SK-N-SH treated with all-trans-retinoic acid at 6 μM for 48 hours (cell line): ENCODE data around the gene DIP2A.

Source experiments
- ATAC-seq: fragments of 200-7000 bp; cut with Tn5 transposase; 3 replicates; pipeline ENCODE4 v1.9.1; 2020; ENCODE audit warnings: mild to moderate bottlenecking, moderate library complexity
- ARNTL ChIP-seq: fragments of 450-650 bp; formaldehyde crosslinking; IDR thresholded peaks from 2 replicates; pipeline ENCODE4 v1.5.0; 2020; ENCODE audit warnings: low read depth, mild to moderate bottlenecking, moderate library complexity, borderline replicate concordance
- BACH2 ChIP-seq: fragments of 250-450 bp; sonication (Bioruptor Pico); IDR thresholded peaks from 2 replicates; pipeline ENCODE4 v1.9.0; 2021; ENCODE audit warnings: mild to moderate bottlenecking, borderline replicate concordance
- CREB5 ChIP-seq: fragments of 250-450 bp; sonication (Bioruptor Pico); IDR thresholded peaks from 2 replicates; pipeline ENCODE4 v1.5.1; 2020; ENCODE audit warnings: low read depth, mild to moderate bottlenecking, moderate library complexity
- CSDC2 ChIP-seq: fragments of 250-450 bp; sonication (Bioruptor Pico); IDR thresholded peaks from 2 replicates; pipeline ENCODE4 v1.5.0; 2020; ENCODE audit warnings: mild to moderate bottlenecking, moderate library complexity
- CSRNP3 ChIP-seq: fragments of 250-450 bp; sonication (Bioruptor Pico); IDR thresholded peaks from 2 replicates; pipeline ENCODE4 v1.5.1; 2021; ENCODE audit warnings: mild to moderate bottlenecking, moderate library complexity
- ESRRG ChIP-seq: fragments of 250-450 bp; sonication (Bioruptor Pico); IDR thresholded peaks from 2 replicates; pipeline ENCODE4 v1.6.1; 2021; ENCODE audit warnings: mild to moderate bottlenecking
- GLIS3 ChIP-seq: fragments of 250-450 bp; sonication (Bioruptor Pico); IDR thresholded peaks from 2 replicates; pipeline ENCODE4 v1.5.0; 2020; ENCODE audit warnings: mild to moderate bottlenecking, moderate library complexity
- ISL1 ChIP-seq: fragments of 250-450 bp; sonication (Bioruptor Pico); IDR thresholded peaks from 2 replicates; pipeline ENCODE4 v2.1.2; 2022; ENCODE audit warnings: mild to moderate bottlenecking, moderate library complexity
- OSR1 ChIP-seq: fragments of 250-450 bp; sonication (Bioruptor Pico); IDR thresholded peaks from 2 replicates; pipeline ENCODE4 v1.8.0; 2022; ENCODE audit warnings: moderate library complexity, mild to moderate bottlenecking, inconsistent platforms
- PATZ1 ChIP-seq: fragments of 250-450 bp; sonication (Bioruptor Pico); IDR thresholded peaks from 2 replicates; pipeline ENCODE4 v1.8.0; 2020; ENCODE audit warnings: mild to moderate bottlenecking, moderate library complexity, borderline replicate concordance
- POU6F1 ChIP-seq: fragments of 250-450 bp; sonication (Bioruptor Pico); IDR thresholded peaks from 2 replicates; pipeline ENCODE4 v1.8.0; 2021; ENCODE audit warnings: low read depth, mild to moderate bottlenecking, moderate library complexity, borderline replicate concordance
- PPARA ChIP-seq: fragments of 250-450 bp; sonication (Bioruptor Pico); IDR thresholded peaks from 2 replicates; pipeline ENCODE4 v1.5.0; 2020; ENCODE audit warnings: mild to moderate bottlenecking, borderline replicate concordance
- RARB ChIP-seq: fragments of 250-450 bp; sonication (Bioruptor Pico); IDR thresholded peaks from 2 replicates; pipeline ENCODE4 v1.8.0; 2021; ENCODE audit warnings: mild to moderate bottlenecking, moderate library complexity
- SNAI2 ChIP-seq: fragments of 250-450 bp; sonication (Bioruptor Pico); IDR thresholded peaks from 2 replicates; pipeline ENCODE4 v1.5.0; 2020; ENCODE audit warnings: mild to moderate bottlenecking, moderate library complexity
- TCF4 ChIP-seq: fragments of 250-450 bp; sonication (Bioruptor Pico); IDR thresholded peaks from 2 replicates; pipeline ENCODE4 v1.8.0; 2021; ENCODE audit warnings: mild to moderate bottlenecking, moderate library complexity, borderline replicate concordance
- TOX ChIP-seq: fragments of 250-450 bp; sonication (Bioruptor Pico); IDR thresholded peaks from 2 replicates; pipeline ENCODE4 v1.8.0; 2021; ENCODE audit warnings: mild to moderate bottlenecking, moderate library complexity, borderline replicate concordance
- TSHZ2 ChIP-seq: fragments of 250-450 bp; sonication (Bioruptor Pico); IDR thresholded peaks from 2 replicates; pipeline ENCODE4 v1.5.0; 2020; ENCODE audit warnings: mild to moderate bottlenecking, moderate library complexity
- ZC3H10 ChIP-seq: fragments of 250-450 bp; sonication (Bioruptor Pico); IDR thresholded peaks from 2 replicates; pipeline ENCODE4 v1.5.1; 2021; ENCODE audit warnings: mild to moderate bottlenecking, moderate library complexity
- ZFP3 ChIP-seq: fragments of 250-450 bp; sonication (Bioruptor Pico); IDR thresholded peaks from 2 replicates; pipeline ENCODE4 v1.5.0; 2020; ENCODE audit warnings: mild to moderate bottlenecking, moderate library complexity
- ZFP30 ChIP-seq: fragments of 450-650 bp; formaldehyde crosslinking; IDR thresholded peaks from 2 replicates; pipeline ENCODE4 v1.5.0; 2022; ENCODE audit warnings: mild to moderate bottlenecking, moderate library complexity
- ZNF565 ChIP-seq: fragments of 450-650 bp; formaldehyde crosslinking; conservative IDR thresholded peaks from 2 replicates; pipeline ENCODE4 v1.5.0; 2020; ENCODE audit warnings: low read depth, mild to moderate bottlenecking, moderate library complexity
- ZNF70 ChIP-seq: fragments of 450-650 bp; formaldehyde crosslinking; IDR thresholded peaks from 2 replicates; pipeline ENCODE4 v1.5.0; 2020; ENCODE audit warnings: mild to moderate bottlenecking, moderate library complexity
- ZNF8 ChIP-seq: fragments of 450-650 bp; formaldehyde crosslinking; IDR thresholded peaks from 2 replicates; pipeline ENCODE4 v1.5.0; 2020; ENCODE audit warnings: mild to moderate bottlenecking, moderate library complexity

The DIP2A gene

GRCh38 chr21:46437511-46437910 is 21.2 kb upstream of the DIP2A start:
- no peak for ATAC-seq
- TF ChIP-seq ESRRG, result no peak
- no peak for TF ChIP-seq RARB (CRISPR knock-in tag)
- TF ChIP-seq CREB5, result no peak
- TF ChIP-seq CSDC2 (CRISPR knock-in tag), result no peak
- TF ChIP-seq ZFP30 (CRISPR knock-in tag), result no peak
- no peak for TF ChIP-seq CSRNP3 (CRISPR knock-in tag)
- no peak for TF ChIP-seq ZNF565 (CRISPR knock-in tag)
- no peak for TF ChIP-seq ZNF8
- TF ChIP-seq PPARA (CRISPR knock-in tag), result no peak
- TF ChIP-seq OSR1, result no peak
- no peak for TF ChIP-seq PATZ1
- no peak for TF ChIP-seq ZFP3 (CRISPR knock-in tag)
- TF ChIP-seq GLIS3, result no peak
- TF ChIP-seq BACH2 (CRISPR knock-in tag), result no peak
- TF ChIP-seq POU6F1 (CRISPR knock-in tag), result no peak
- no peak for TF ChIP-seq TOX (CRISPR knock-in tag)
- TF ChIP-seq TCF4, result no peak
- no peak for TF ChIP-seq SNAI2
- no peak for TF ChIP-seq ZC3H10 (CRISPR knock-in tag)

- TF ChIP-seq GLIS3, result no peak
- TF ChIP-seq, all 23 proteins: peak for 0
- no peak for ATAC-seq
Measured at GRCh38 chr21:46438241-46438640, 20.4 kb upstream of the DIP2A start.

GRCh38 chr21:46439906-46440305 is 18.8 kb upstream of the DIP2A start:
- TF ChIP-seq SNAI2 (no peak), OSR1 (no peak), ESRRG (no peak), CSDC2 (CRISPR knock-in tag) (no peak), ZNF70 (CRISPR knock-in tag) (no peak), GLIS3 (no peak), POU6F1 (CRISPR knock-in tag) (no peak), ARNTL (no peak), ISL1 (no peak), ZFP3 (CRISPR knock-in tag) (no peak), TCF4 (no peak), TSHZ2 (no peak), ZFP30 (CRISPR knock-in tag) (no peak)
- ATAC-seq, result no peak
